Forelimb muscle (tissue), 1 donor: ENCODE results near the gene PLEKHH2. TPM values are rescaled to one million over a fixed set of nuclear protein-coding genes. Genes with fewer than 3 reads are reported as not detected.
"Not testable (repeated sequence)": the region's sequence is repeated elsewhere in the genome, so short reads cannot be mapped to it uniquely, and the experiment has no call there.

Experiments used
- DNase-seq: peaks from one replicate; pipeline ENCODE4 v3.0.0-alpha.2; 2013; ENCODE audit warnings: low read depth
- polyA plus RNA-seq: library from polyadenylated mRNA; unstranded; fragments of 120-200 nt; gene quantifications from one replicate; pipeline ENCODE4 v1.2.1, GENCODE V29; 2013; ENCODE audit not compliant: insufficient read length

The PLEKHH2 gene
- polyA plus RNA-seq, 1 donor: 7.4 TPM

GRCh38 chr2:43717322-43717721 lies 80.3 kb downstream of the PLEKHH2 start:
- no peak for DNase-seq

- DNase-seq: no peak
These were observed 81.6 kb downstream of the PLEKHH2 start for GRCh38 chr2:43718530-43719124.

GRCh38 chr2:43724728-43725526 lies 87.9 kb downstream of the PLEKHH2 start:
- DNase-seq: no peak

- DNase-seq: no peak
These were observed 88.7 kb downstream of the PLEKHH2 start for GRCh38 chr2:43725711-43726246.

GRCh38 chr2:43726961-43727633 lies 90.0 kb downstream of the PLEKHH2 start:
- not testable (repeated sequence) for DNase-seq

- DNase-seq: no peak
These were observed 90.6 kb downstream of the PLEKHH2 start for GRCh38 chr2:43727634-43728014.

GRCh38 chr2:43729491-43730174 lies 92.6 kb downstream of the PLEKHH2 start:
- no peak for DNase-seq

GRCh38 chr2:43731211-43731610 lies 94.2 kb downstream of the PLEKHH2 start:
- DNase-seq: no peak

GRCh38 chr2:43736637-43737036 lies 99.6 kb downstream of the PLEKHH2 start:
- DNase-seq: no peak

- DNase-seq: no peak
These were observed 100.2 kb downstream of the PLEKHH2 start for GRCh38 chr2:43737097-43737854.

- DNase-seq: no peak
These were observed 100.8 kb downstream of the PLEKHH2 start for GRCh38 chr2:43737855-43738254.

GRCh38 chr2:43738257-43738656 lies 101.2 kb downstream of the PLEKHH2 start:
- DNase-seq: no peak

- DNase-seq: no peak
These were observed 106.6 kb downstream of the PLEKHH2 start for GRCh38 chr2:43743706-43744105.

GRCh38 chr2:43745457-43745856 lies 108.4 kb downstream of the PLEKHH2 start:
- DNase-seq: peak; percentile 43

- no peak for DNase-seq
These were observed 111.3 kb downstream of the PLEKHH2 start for GRCh38 chr2:43748333-43748732.

GRCh38 chr2:43749583-43749982 lies 112.5 kb downstream of the PLEKHH2 start:
- DNase-seq: no peak

- DNase-seq: no peak
These were observed 114.5 kb downstream of the PLEKHH2 start for GRCh38 chr2:43751476-43751990.

- DNase-seq: no peak
These were observed 115.2 kb downstream of the PLEKHH2 start for GRCh38 chr2:43752302-43752701.

- DNase-seq: no peak
These were observed 117.1 kb downstream of the PLEKHH2 start for GRCh38 chr2:43754180-43754579.

- DNase-seq: no peak
These were observed 121.7 kb downstream of the PLEKHH2 start for GRCh38 chr2:43758739-43759138.

GRCh38 chr2:43759195-43759594 lies 122.1 kb downstream of the PLEKHH2 start:
- DNase-seq: no peak
